Measurements from ENCODE around the gene GRHL1. TPM values are rescaled to one million over a fixed set of nuclear protein-coding genes. Genes with fewer than 3 reads are reported as not detected.

GRHL1 gene
- total RNA-seq, 1 experiment from 2014 or later, result 2.7 TPM

DNA sequence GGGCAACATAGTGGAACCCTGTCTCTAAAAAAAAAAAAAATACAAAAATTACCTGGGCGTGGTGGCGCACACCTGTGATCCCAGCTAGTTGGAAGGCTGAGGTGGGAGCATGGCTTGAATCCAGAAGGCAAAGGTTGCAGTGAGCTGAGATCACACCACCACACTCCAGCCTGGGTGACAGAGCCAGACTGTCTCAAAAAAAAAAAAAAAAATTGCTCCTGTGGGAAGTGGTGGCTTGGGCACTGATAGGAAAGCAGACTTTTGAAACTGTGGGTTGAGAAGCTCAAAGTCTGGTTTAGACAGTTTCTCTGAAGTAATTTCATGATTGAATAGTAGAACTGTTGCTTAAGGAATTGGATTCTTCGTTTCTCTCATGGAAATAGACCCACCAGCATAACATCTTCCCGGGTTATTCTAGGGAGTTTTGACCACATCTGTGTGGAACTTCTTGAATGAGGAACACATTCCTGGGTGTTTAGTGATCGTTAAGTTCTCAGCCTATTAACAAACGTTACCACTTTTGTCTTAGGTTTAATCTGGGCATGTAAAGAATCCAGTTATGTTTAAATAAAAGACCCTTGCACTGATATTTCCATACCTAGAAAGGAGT lies 33.5 kb downstream of the GRHL1 start (continued):
- no peak for TF ChIP-seq MAX (CRISPR knock-in tag; IDR thresholded peaks at IDR 0.05)

- ChIA-PET POLR2A (no interaction called here), CTCF (interaction anchor here (1.2 to 4.3 kb wide), 10 partner anchors 49 to 449 kb away, joined by 3 to 36 read pairs (median 12); no protein-coding TSS in a partner anchor)
- no peak for ATAC-seq
- TF ChIP-seq E2F5 (CRISPR knock-in tag; IDR thresholded peaks at IDR 0.05), result no peak
- no peak for TF ChIP-seq ELF4 (CRISPR knock-in tag; IDR thresholded peaks at IDR 0.05; ENCODE audit: low read depth)
- no peak for TF ChIP-seq ZNF423 (CRISPR knock-in tag; IDR thresholded peaks at IDR 0.05)
- TF ChIP-seq NR2C2 (CRISPR knock-in tag; IDR thresholded peaks at IDR 0.05), result no peak
- TF ChIP-seq, protein P1, sequence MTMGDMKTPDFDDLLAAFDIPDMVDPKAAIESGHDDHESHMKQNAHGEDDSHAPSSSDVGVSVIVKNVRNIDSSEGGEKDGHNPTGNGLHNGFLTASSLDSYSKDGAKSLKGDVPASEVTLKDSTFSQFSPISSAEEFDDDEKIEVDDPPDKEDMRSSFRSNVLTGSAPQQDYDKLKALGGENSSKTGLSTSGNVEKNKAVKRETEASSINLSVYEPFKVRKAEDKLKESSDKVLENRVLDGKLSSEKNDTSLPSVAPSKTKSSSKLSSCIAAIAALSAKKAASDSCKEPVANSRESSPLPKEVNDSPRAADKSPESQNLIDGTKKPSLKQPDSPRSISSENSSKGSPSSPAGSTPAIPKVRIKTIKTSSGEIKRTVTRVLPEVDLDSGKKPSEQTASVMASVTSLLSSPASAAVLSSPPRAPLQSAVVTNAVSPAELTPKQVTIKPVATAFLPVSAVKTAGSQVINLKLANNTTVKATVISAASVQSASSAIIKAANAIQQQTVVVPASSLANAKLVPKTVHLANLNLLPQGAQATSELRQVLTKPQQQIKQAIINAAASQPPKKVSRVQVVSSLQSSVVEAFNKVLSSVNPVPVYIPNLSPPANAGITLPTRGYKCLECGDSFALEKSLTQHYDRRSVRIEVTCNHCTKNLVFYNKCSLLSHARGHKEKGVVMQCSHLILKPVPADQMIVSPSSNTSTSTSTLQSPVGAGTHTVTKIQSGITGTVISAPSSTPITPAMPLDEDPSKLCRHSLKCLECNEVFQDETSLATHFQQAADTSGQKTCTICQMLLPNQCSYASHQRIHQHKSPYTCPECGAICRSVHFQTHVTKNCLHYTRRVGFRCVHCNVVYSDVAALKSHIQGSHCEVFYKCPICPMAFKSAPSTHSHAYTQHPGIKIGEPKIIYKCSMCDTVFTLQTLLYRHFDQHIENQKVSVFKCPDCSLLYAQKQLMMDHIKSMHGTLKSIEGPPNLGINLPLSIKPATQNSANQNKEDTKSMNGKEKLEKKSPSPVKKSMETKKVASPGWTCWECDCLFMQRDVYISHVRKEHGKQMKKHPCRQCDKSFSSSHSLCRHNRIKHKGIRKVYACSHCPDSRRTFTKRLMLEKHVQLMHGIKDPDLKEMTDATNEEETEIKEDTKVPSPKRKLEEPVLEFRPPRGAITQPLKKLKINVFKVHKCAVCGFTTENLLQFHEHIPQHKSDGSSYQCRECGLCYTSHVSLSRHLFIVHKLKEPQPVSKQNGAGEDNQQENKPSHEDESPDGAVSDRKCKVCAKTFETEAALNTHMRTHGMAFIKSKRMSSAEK (CRISPR knock-in tag; IDR thresholded peaks at IDR 0.05; ENCODE audit: borderline replicate concordance), result no peak
- TF ChIP-seq TP53 (CRISPR knock-in tag; IDR thresholded peaks at IDR 0.05), result no peak
- no peak for TF ChIP-seq ZNF425 (CRISPR knock-in tag; conservative IDR thresholded peaks at IDR 0.05)
- TF ChIP-seq, protein P2, sequence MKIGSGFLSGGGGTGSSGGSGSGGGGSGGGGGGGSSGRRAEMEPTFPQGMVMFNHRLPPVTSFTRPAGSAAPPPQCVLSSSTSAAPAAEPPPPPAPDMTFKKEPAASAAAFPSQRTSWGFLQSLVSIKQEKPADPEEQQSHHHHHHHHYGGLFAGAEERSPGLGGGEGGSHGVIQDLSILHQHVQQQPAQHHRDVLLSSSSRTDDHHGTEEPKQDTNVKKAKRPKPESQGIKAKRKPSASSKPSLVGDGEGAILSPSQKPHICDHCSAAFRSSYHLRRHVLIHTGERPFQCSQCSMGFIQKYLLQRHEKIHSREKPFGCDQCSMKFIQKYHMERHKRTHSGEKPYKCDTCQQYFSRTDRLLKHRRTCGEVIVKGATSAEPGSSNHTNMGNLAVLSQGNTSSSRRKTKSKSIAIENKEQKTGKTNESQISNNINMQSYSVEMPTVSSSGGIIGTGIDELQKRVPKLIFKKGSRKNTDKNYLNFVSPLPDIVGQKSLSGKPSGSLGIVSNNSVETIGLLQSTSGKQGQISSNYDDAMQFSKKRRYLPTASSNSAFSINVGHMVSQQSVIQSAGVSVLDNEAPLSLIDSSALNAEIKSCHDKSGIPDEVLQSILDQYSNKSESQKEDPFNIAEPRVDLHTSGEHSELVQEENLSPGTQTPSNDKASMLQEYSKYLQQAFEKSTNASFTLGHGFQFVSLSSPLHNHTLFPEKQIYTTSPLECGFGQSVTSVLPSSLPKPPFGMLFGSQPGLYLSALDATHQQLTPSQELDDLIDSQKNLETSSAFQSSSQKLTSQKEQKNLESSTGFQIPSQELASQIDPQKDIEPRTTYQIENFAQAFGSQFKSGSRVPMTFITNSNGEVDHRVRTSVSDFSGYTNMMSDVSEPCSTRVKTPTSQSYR (CRISPR knock-in tag; IDR thresholded peaks at IDR 0.05), result no peak
- TF ChIP-seq, protein P3, sequence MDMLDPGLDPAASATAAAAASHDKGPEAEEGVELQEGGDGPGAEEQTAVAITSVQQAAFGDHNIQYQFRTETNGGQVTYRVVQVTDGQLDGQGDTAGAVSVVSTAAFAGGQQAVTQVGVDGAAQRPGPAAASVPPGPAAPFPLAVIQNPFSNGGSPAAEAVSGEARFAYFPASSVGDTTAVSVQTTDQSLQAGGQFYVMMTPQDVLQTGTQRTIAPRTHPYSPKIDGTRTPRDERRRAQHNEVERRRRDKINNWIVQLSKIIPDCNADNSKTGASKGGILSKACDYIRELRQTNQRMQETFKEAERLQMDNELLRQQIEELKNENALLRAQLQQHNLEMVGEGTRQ (CRISPR knock-in tag; IDR thresholded peaks at IDR 0.05), result no peak
- TF ChIP-seq JAZF1 (CRISPR knock-in tag; IDR thresholded peaks at IDR 0.05), result no peak
- no peak for TF ChIP-seq STAT6 (CRISPR knock-in tag; conservative IDR thresholded peaks at IDR 0.05; ENCODE audit: low read depth)
- TF ChIP-seq ATF1 (CRISPR knock-in tag; IDR thresholded peaks at IDR 0.05), result no peak
- TF ChIP-seq ZNF138 (CRISPR knock-in tag; conservative IDR thresholded peaks at IDR 0.05), result no peak
- no peaks in the 10 kb centered on the region for H3K9me3 Mint-ChIP-seq
- H3K36me3 Mint-ChIP-seq, result no peaks in the 10 kb centered on the region
- H3K27ac Mint-ChIP-seq, result no peak overlapping the region
- no peaks in the 10 kb centered on the region for H3K27me3 Mint-ChIP-seq (ENCODE audit: low read depth)
- no peak for DNase-seq (ENCODE audit: low spot score)
- no peak overlapping the region for H3K4me3 Mint-ChIP-seq
- H3K4me1 Mint-ChIP-seq, result peaks cover 4% of the 10 kb centered on the region; the same call in 1 of the 2 replicates
Measured at GRCh38 chr2:9985531-9986328, 34.2 kb downstream of the GRHL1 start.
